OCI-LY3 (cell line): Measurements from ENCODE around the gene TMEM123.

Experiments
- H2AFZ ChIP-seq: fragments of 200-600, 300-600 bp; shearing (Covaris generic); 2 replicates; pipeline ENCODE4 v1.6.0; 2014; ENCODE audit warnings: antibody characterized with exemption, low read depth, low read length
- H3K27ac ChIP-seq: fragments of 200-600, 300-600 bp; sonication (generic); 2 replicates; pipeline ENCODE4 v1.5.1; 2014; ENCODE audit warnings: mild to moderate bottlenecking, low read length, moderate library complexity, mixed read lengths
- H3K27me3 ChIP-seq: fragments of 200-600, 300-600 bp; sonication (generic); 2 replicates; pipeline ENCODE4 v1.6.1; 2014; ENCODE audit warnings: low read depth, low read length, mixed read lengths
- H3K36me3 ChIP-seq: fragments of 200-600, 300-600 bp; sonication (generic); replicated peaks from 2 replicates; pipeline ENCODE3; 2014; ENCODE audit warnings: low read depth, low read length, mixed read lengths
- H3K4me1 ChIP-seq: fragments of 300-600, 200-600 bp; sonication (generic); 2 replicates; pipeline ENCODE4 v1.6.1; 2014; ENCODE audit warnings: low read length, mixed read lengths
- H3K4me2 ChIP-seq: fragments of 200-600, 300-600 bp; sonication (generic); 2 replicates; pipeline ENCODE4 v1.6.1; 2014; ENCODE audit warnings: low read length, mixed read lengths
- H3K4me3 ChIP-seq: fragments of 300-600, 200-600 bp; sonication (generic); 2 replicates; pipeline ENCODE4 v1.5.1; 2014; ENCODE audit warnings: antibody characterized with exemption, mild to moderate bottlenecking, low read length, moderate library complexity
- H3K79me2 ChIP-seq: fragments of 300-600, 200-600 bp; shearing (Covaris generic); 2 replicates; pipeline ENCODE4 v1.6.1; 2014; ENCODE audit warnings: mild to moderate bottlenecking, low read length, mixed read lengths
- H3K9ac ChIP-seq: fragments of 300-600, 200-600 bp; shearing (Covaris generic); 2 replicates; pipeline ENCODE4 v1.6.0; 2014; ENCODE audit warnings: mild to moderate bottlenecking, low read length, moderate library complexity
- H3K9me3 ChIP-seq: fragments of 200-600, 300-600 bp; shearing (Covaris generic); 2 replicates; pipeline ENCODE4 v1.6.1; 2014; ENCODE audit warnings: low read length, mixed read lengths; ENCODE audit not compliant: insufficient read depth
- H4K20me1 ChIP-seq: fragments of 200-600, 300-600 bp; sonication (generic); 2 replicates; pipeline ENCODE4 v1.6.1; 2016; ENCODE audit warnings: low read length, mixed read lengths; ENCODE audit not compliant: insufficient read depth
- CTCF ChIP-seq: fragments of 200-600, 300-600 bp; sonication (generic); IDR thresholded peaks from 2 replicates; pipeline ENCODE4 v1.5.1; 2014; ENCODE audit warnings: antibody characterized with exemption, low read length, low read depth
- EZH2phosphoT487 ChIP-seq: fragments of 200-600 bp; shearing (Covaris generic); IDR thresholded peaks from 2 replicates; pipeline ENCODE4 v1.6.1; 2018; ENCODE audit warnings: antibody characterized with exemption, mixed run types, low read depth

TMEM123 gene

GRCh38 chr11:102468616-102469195 lies 16.1 kb upstream of the TMEM123 start:
- Histone ChIP-seq H3K36me3 (no peaks in the 10 kb centered on the region), H4K20me1 (no peaks in the 10 kb centered on the region), H3K4me3 (no peak overlapping the region), H2AFZ (no peak overlapping the region), H3K27ac (no peak overlapping the region), H3K4me2 (no peak overlapping the region), H3K27me3 (peaks cover 11% of the 10 kb centered on the region), H3K9ac (no peak overlapping the region), H3K9me3 (peaks cover under 1% of the 10 kb centered on the region; the same call in 1 of the 2 replicates), H3K79me2 (no peaks in the 10 kb centered on the region), H3K4me1 (peaks cover 27% of the 10 kb centered on the region)
- TF ChIP-seq EZH2phosphoT487 (no peak), CTCF (no peak)

GRCh38 chr11:102467853-102468580 lies 15.5 kb upstream of the TMEM123 start:
- no peak overlapping the region for H2AFZ ChIP-seq
- H3K4me3 ChIP-seq, result no peak overlapping the region

GRCh38 chr11:102467080-102467708 lies 14.6 kb upstream of the TMEM123 start:
- no peaks in the 10 kb centered on the region for H3K9me3 ChIP-seq
- H3K4me2 ChIP-seq, result no peak overlapping the region
- H2AFZ ChIP-seq, result no peak overlapping the region
- H3K4me3 ChIP-seq, result no peak overlapping the region
- no peaks in the 10 kb centered on the region for H3K79me2 ChIP-seq
- H3K27ac ChIP-seq, result no peak overlapping the region
- peaks cover 25% of the 10 kb centered on the region for H3K4me1 ChIP-seq
- TF ChIP-seq EZH2phosphoT487 (no peak), CTCF (no peak)
- no peaks in the 10 kb centered on the region for H4K20me1 ChIP-seq
- H3K9ac ChIP-seq, result no peak overlapping the region
- no peaks in the 10 kb centered on the region for H3K36me3 ChIP-seq
- H3K27me3 ChIP-seq, result peaks cover 7% of the 10 kb centered on the region; the same call in 1 of the 2 replicates

More at GRCh38 chr11:102467853-102468580, 15.5 kb upstream of the TMEM123 start:
- H3K79me2 ChIP-seq, result no peaks in the 10 kb centered on the region
- TF ChIP-seq CTCF, result no peak
- no peak for TF ChIP-seq EZH2phosphoT487
- no peak overlapping the region for H3K9ac ChIP-seq
- H3K4me2 ChIP-seq, result no peak overlapping the region
- H3K4me1 ChIP-seq, result peaks cover 25% of the 10 kb centered on the region
- H3K27me3 ChIP-seq, result peaks cover 7% of the 10 kb centered on the region; the same call in 1 of the 2 replicates
- no peak overlapping the region for H3K27ac ChIP-seq
- no peaks in the 10 kb centered on the region for H3K9me3 ChIP-seq
- H4K20me1 ChIP-seq, result no peaks in the 10 kb centered on the region
- no peaks in the 10 kb centered on the region for H3K36me3 ChIP-seq

GRCh38 chr11:102465696-102466095 lies 13.1 kb upstream of the TMEM123 start:
- no peaks in the 10 kb centered on the region for H3K36me3 ChIP-seq
- no peak overlapping the region for H3K4me2 ChIP-seq
- no peak overlapping the region for H3K27ac ChIP-seq
- H3K4me3 ChIP-seq, result no peak overlapping the region
- no peaks in the 10 kb centered on the region for H3K9me3 ChIP-seq
- H3K4me1 ChIP-seq, result peaks cover 25% of the 10 kb centered on the region
- H4K20me1 ChIP-seq, result no peaks in the 10 kb centered on the region
- no peaks in the 10 kb centered on the region for H3K79me2 ChIP-seq
- no peaks in the 10 kb centered on the region for H3K27me3 ChIP-seq
- H2AFZ ChIP-seq, result no peak overlapping the region
- TF ChIP-seq CTCF, result no peak
- TF ChIP-seq EZH2phosphoT487, result no peak
- no peak overlapping the region for H3K9ac ChIP-seq
